ENCODE results near the gene STAT1. TPM values are rescaled to one million over a fixed set of nuclear protein-coding genes. Genes with fewer than 3 reads are reported as not detected.

STAT1 gene
- polyA plus RNA-seq, 2 donors, result 6.4 to 16.7 TPM

GRCh38 chr2:191010887-191011885, 2.8 kb downstream of the STAT1 start:
- H3K9me3 ChIP-seq (ENCODE audit: control insufficient read depth in 2 of 2, insufficient read depth in 1 of 2, low read depth in 1 of 2, low read length in 1 of 2), result no peaks in the 10 kb centered on the region
- H3K4me3 ChIP-seq (ENCODE audit: low read depth in 1 of 2, low read length in 2 of 2), result no peak overlapping the region
- peaks cover 0 to 8% of the 10 kb centered on the region in 2 donors for H3K36me3 ChIP-seq (ENCODE audit: control insufficient read depth in 2 of 2, insufficient read depth in 2 of 2, low read length in 1 of 2)
- H3K27ac ChIP-seq (ENCODE audit: low read depth in 2 of 2, low read length in 1 of 2), result peak overlapping the region in 1 of 2 donors; percentile 15
- no peaks in the 10 kb centered on the region for H3K27me3 ChIP-seq (ENCODE audit: control insufficient read depth in 1 of 2, insufficient read depth in 2 of 2, low read length in 2 of 2)
- 75 to 80% methylated on average over 14 of the region's 14 CpGs for WGBS, 2 donors
- H3K4me1 ChIP-seq (ENCODE audit: control insufficient read depth in 2 of 2, insufficient read depth in 2 of 2, low read length in 1 of 2), result peaks cover 0 to 10% of the 10 kb centered on the region in 2 donors

- H3K36me3 ChIP-seq (ENCODE audit: control insufficient read depth in 2 of 2, insufficient read depth in 2 of 2, low read length in 1 of 2), result peaks cover 4 to 11% of the 10 kb centered on the region in 2 donors
- WGBS, 2 donors, result 91 to 92% methylated on average over 4 of the region's 4 CpGs
- H3K4me1 ChIP-seq (ENCODE audit: control insufficient read depth in 2 of 2, insufficient read depth in 2 of 2, low read length in 1 of 2), result peaks cover 0 to 10% of the 10 kb centered on the region in 2 donors
- H3K27ac ChIP-seq (ENCODE audit: low read depth in 2 of 2, low read length in 1 of 2), result no peak overlapping the region
- H3K27me3 ChIP-seq (ENCODE audit: control insufficient read depth in 1 of 2, insufficient read depth in 2 of 2, low read length in 2 of 2), result no peaks in the 10 kb centered on the region
- no peaks in the 10 kb centered on the region for H3K9me3 ChIP-seq (ENCODE audit: control insufficient read depth in 2 of 2, insufficient read depth in 1 of 2, low read depth in 1 of 2, low read length in 1 of 2)
- no peak overlapping the region for H3K4me3 ChIP-seq (ENCODE audit: low read depth in 1 of 2, low read length in 2 of 2)
Measured at GRCh38 chr2:191009541-191010374, 4.2 kb downstream of the STAT1 start.

GRCh38 chr2:191008286-191008685, 5.7 kb downstream of the STAT1 start:
- peaks cover 0 to 3% of the 10 kb centered on the region in 2 donors for H3K9me3 ChIP-seq (ENCODE audit: control insufficient read depth in 2 of 2, insufficient read depth in 1 of 2, low read depth in 1 of 2, low read length in 1 of 2)
- peaks cover 5 to 22% of the 10 kb centered on the region in 2 donors for H3K36me3 ChIP-seq (ENCODE audit: control insufficient read depth in 2 of 2, insufficient read depth in 2 of 2, low read length in 1 of 2)
- H3K4me1 ChIP-seq (ENCODE audit: control insufficient read depth in 2 of 2, insufficient read depth in 2 of 2, low read length in 1 of 2), result peaks cover 0 to 8% of the 10 kb centered on the region in 2 donors
- no peak overlapping the region for H3K27ac ChIP-seq (ENCODE audit: low read depth in 2 of 2, low read length in 1 of 2)
- H3K4me3 ChIP-seq (ENCODE audit: low read depth in 1 of 2, low read length in 2 of 2), result no peak overlapping the region
- H3K27me3 ChIP-seq (ENCODE audit: control insufficient read depth in 1 of 2, insufficient read depth in 2 of 2, low read length in 2 of 2), result no peaks in the 10 kb centered on the region

- Histone ChIP-seq H3K36me3 (ENCODE audit: control insufficient read depth in 2 of 2, insufficient read depth in 2 of 2, low read length in 1 of 2) (peaks cover 8 to 24% of the 10 kb centered on the region in 2 donors), H3K9me3 (ENCODE audit: control insufficient read depth in 2 of 2, insufficient read depth in 1 of 2, low read depth in 1 of 2, low read length in 1 of 2) (peaks cover 0 to 3% of the 10 kb centered on the region in 2 donors), H3K4me3 (ENCODE audit: low read depth in 1 of 2, low read length in 2 of 2) (no peak overlapping the region), H3K27ac (ENCODE audit: low read depth in 2 of 2, low read length in 1 of 2) (no peak overlapping the region), H3K4me1 (ENCODE audit: control insufficient read depth in 2 of 2, insufficient read depth in 2 of 2, low read length in 1 of 2) (peaks cover 0 to 5% of the 10 kb centered on the region in 2 donors), H3K27me3 (ENCODE audit: control insufficient read depth in 1 of 2, insufficient read depth in 2 of 2, low read length in 2 of 2) (no peaks in the 10 kb centered on the region)
- 87% methylated on average over 4 of the region's 4 CpGs for WGBS, 2 donors
Measured at GRCh38 chr2:191006997-191007783, 6.8 kb downstream of the STAT1 start.

DNA sequence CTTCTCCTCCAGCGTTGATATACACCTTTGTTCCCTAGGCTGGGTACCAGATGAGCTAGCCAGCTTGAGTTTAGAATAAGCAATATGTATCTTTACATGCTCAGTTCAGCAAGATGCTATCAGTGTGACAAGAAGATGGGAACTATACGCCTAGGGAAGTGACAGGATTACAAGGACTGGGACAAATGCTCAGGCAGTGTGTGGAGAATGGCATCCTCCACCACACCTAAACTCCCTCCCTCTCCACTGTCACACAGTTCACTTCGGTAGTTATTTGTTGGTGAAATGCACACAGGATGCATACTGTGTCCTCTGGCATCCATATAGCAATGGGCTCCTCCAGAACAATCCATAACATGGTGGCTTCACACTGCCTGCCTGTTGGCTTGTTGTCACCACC, 7.7 kb downstream of the STAT1 start:
- Histone ChIP-seq H3K27me3 (ENCODE audit: control insufficient read depth in 1 of 2, insufficient read depth in 2 of 2, low read length in 2 of 2) (no peaks in the 10 kb centered on the region), H3K4me3 (ENCODE audit: low read depth in 1 of 2, low read length in 2 of 2) (no peak overlapping the region), H3K27ac (ENCODE audit: low read depth in 2 of 2, low read length in 1 of 2) (no peak overlapping the region), H3K36me3 (ENCODE audit: control insufficient read depth in 2 of 2, insufficient read depth in 2 of 2, low read length in 1 of 2) (peaks cover 8 to 24% of the 10 kb centered on the region in 2 donors), H3K9me3 (ENCODE audit: control insufficient read depth in 2 of 2, insufficient read depth in 1 of 2, low read depth in 1 of 2, low read length in 1 of 2) (peaks cover 0 to 3% of the 10 kb centered on the region in 2 donors), H3K4me1 (ENCODE audit: control insufficient read depth in 2 of 2, insufficient read depth in 2 of 2, low read length in 1 of 2) (peaks cover 0 to 5% of the 10 kb centered on the region in 2 donors)
- 96% methylated on average over 3 of the region's 3 CpGs for WGBS, 2 donors

- Histone ChIP-seq H3K9me3 (ENCODE audit: control insufficient read depth in 2 of 2, insufficient read depth in 1 of 2, low read depth in 1 of 2, low read length in 1 of 2) (peaks cover 0 to 3% of the 10 kb centered on the region in 2 donors), H3K36me3 (ENCODE audit: control insufficient read depth in 2 of 2, insufficient read depth in 2 of 2, low read length in 1 of 2) (peaks cover 8 to 29% of the 10 kb centered on the region in 2 donors), H3K27me3 (ENCODE audit: control insufficient read depth in 1 of 2, insufficient read depth in 2 of 2, low read length in 2 of 2) (no peaks in the 10 kb centered on the region), H3K4me3 (ENCODE audit: low read depth in 1 of 2, low read length in 2 of 2) (no peak overlapping the region), H3K4me1 (ENCODE audit: control insufficient read depth in 2 of 2, insufficient read depth in 2 of 2, low read length in 1 of 2) (no peaks in the 10 kb centered on the region), H3K27ac (ENCODE audit: low read depth in 2 of 2, low read length in 1 of 2) (no peak overlapping the region)
- 96 to 99% methylated on average over 6 of the region's 6 CpGs for WGBS, 2 donors
Measured at GRCh38 chr2:191003405-191004309, 10.3 kb downstream of the STAT1 start.

- peak overlapping the region in 1 of 2 donors; percentile 52 for H3K27ac ChIP-seq (ENCODE audit: low read depth in 2 of 2, low read length in 1 of 2)
- H3K4me3 ChIP-seq (ENCODE audit: low read depth in 1 of 2, low read length in 2 of 2), result no peak overlapping the region
- no peaks in the 10 kb centered on the region for H3K27me3 ChIP-seq (ENCODE audit: control insufficient read depth in 1 of 2, insufficient read depth in 2 of 2, low read length in 2 of 2)
- peaks cover 16 to 34% of the 10 kb centered on the region in 2 donors for H3K36me3 ChIP-seq (ENCODE audit: control insufficient read depth in 2 of 2, insufficient read depth in 2 of 2, low read length in 1 of 2)
- H3K9me3 ChIP-seq (ENCODE audit: control insufficient read depth in 2 of 2, insufficient read depth in 1 of 2, low read depth in 1 of 2, low read length in 1 of 2), result peaks cover 0 to 3% of the 10 kb centered on the region in 2 donors
- WGBS, 2 donors, result 77 to 85% methylated on average over 3 of the region's 3 CpGs
- no peaks in the 10 kb centered on the region for H3K4me1 ChIP-seq (ENCODE audit: control insufficient read depth in 2 of 2, insufficient read depth in 2 of 2, low read length in 1 of 2)
Measured at GRCh38 chr2:191001624-191002023, 12.3 kb downstream of the STAT1 start.

- no peak overlapping the region for H3K4me3 ChIP-seq (ENCODE audit: low read depth in 1 of 2, low read length in 2 of 2)
- H3K27ac ChIP-seq (ENCODE audit: low read depth in 2 of 2, low read length in 1 of 2), result peak overlapping the region in 1 of 2 donors; percentile 52
- peaks cover 0 to 3% of the 10 kb centered on the region in 2 donors for H3K9me3 ChIP-seq (ENCODE audit: control insufficient read depth in 2 of 2, insufficient read depth in 1 of 2, low read depth in 1 of 2, low read length in 1 of 2)
- H3K4me1 ChIP-seq (ENCODE audit: control insufficient read depth in 2 of 2, insufficient read depth in 2 of 2, low read length in 1 of 2), result no peaks in the 10 kb centered on the region
- peaks cover 19 to 29% of the 10 kb centered on the region in 2 donors for H3K36me3 ChIP-seq (ENCODE audit: control insufficient read depth in 2 of 2, insufficient read depth in 2 of 2, low read length in 1 of 2)
- 36 to 46% methylated on average over 2 of the region's 2 CpGs for WGBS, 2 donors
- H3K27me3 ChIP-seq (ENCODE audit: control insufficient read depth in 1 of 2, insufficient read depth in 2 of 2, low read length in 2 of 2), result no peaks in the 10 kb centered on the region
Measured at GRCh38 chr2:191001032-191001431, 12.9 kb downstream of the STAT1 start.

Measured in esophagus (tissue), 2 donors.